NCI-H2107 treated with DMSO at 0.1 percent for 48 hours (cell line): ENCODE measurements around the gene PARN.
A peak's percentile ranks its signal among the peaks of the same experiment; 100 is the strongest.
"Not testable (repeated sequence)": the region's sequence is repeated elsewhere in the genome, so short reads cannot be mapped to it uniquely, and the experiment has no call there.

Experiments
- DNase-seq: peaks from one replicate; lab custom pipeline; 2025; ENCODE audit not compliant: unreplicated experiment; lab: John Stamatoyannopoulos, UW

The PARN gene, protein sequence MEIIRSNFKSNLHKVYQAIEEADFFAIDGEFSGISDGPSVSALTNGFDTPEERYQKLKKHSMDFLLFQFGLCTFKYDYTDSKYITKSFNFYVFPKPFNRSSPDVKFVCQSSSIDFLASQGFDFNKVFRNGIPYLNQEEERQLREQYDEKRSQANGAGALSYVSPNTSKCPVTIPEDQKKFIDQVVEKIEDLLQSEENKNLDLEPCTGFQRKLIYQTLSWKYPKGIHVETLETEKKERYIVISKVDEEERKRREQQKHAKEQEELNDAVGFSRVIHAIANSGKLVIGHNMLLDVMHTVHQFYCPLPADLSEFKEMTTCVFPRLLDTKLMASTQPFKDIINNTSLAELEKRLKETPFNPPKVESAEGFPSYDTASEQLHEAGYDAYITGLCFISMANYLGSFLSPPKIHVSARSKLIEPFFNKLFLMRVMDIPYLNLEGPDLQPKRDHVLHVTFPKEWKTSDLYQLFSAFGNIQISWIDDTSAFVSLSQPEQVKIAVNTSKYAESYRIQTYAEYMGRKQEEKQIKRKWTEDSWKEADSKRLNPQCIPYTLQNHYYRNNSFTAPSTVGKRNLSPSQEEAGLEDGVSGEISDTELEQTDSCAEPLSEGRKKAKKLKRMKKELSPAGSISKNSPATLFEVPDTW

DNA sequence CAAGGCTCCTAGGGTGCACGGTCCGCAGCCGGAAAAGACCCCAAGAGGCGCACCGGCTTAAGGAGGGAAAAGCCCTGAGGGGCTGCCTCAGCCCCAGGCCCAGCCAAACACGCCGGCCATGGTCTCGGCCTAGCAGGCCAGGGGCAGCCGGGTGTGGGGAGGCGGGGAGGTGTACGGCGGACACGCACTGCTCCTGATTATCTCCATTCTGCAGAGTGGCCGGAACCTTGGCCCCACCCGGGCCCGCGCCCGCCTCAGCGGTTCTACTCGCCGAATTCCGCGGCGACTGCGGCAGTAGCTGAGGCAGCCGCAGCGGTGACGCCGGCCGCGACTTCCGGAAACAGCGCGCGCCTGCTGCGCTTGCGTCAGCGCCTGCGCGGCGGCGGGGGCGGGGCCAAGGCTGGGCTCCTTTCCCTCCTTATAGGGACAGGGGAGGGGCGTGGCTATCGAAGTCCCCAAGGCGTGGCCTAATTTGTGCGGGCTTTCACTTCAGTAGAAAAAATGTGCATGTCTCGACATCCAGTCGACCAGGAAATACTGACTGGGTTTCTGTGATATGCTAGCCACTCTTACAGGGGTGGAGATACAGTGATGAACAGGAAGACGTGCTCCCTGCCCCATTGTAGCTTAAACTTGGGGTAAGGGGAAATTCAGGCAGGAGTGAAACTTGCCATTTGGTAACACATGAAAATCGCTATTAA is at the start of gene PARN:
Gene PARN, minus strand, starts transcription at position 342 of the 701 bp plus-strand sequence. Its CDS starts 135 bp downstream, at position 207.
- DNase-seq: peak; percentile 90

DNA sequence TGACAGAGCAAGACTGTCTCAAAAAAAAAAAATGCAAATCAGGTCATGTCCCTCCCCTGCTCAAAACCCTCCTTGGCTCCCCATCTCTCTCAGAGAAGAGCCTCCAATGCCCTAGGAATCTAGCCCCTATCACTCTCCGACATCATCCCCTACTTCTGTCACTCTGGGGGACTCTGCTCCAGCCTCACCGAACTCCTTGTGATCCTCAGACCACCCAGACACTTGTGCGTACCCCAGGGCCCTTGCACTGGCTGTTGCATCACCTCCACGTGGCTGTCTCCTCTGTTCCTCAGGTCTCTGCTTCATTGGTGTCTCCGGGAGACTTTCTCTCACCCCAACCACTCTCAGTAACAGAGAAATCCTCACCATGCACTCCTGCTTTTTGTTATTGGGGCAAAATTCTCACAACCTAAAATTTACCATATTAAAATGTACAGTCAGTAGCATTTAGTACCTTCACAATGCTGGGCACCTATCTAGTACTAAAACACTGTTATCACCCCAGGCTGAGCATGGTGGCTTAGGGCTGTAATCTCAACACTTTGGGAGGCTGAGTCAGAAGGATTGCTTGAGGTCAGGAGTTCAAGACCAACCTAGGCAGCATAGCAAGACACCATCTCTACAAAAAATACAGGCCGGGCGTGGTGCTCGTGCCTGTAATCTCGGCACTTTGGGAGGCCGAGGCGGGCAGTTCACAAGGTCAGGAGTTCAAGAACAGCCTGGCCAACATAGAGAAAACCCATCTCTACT is 48.9 kb upstream of the PARN start:
- no peak for DNase-seq

DNA sequence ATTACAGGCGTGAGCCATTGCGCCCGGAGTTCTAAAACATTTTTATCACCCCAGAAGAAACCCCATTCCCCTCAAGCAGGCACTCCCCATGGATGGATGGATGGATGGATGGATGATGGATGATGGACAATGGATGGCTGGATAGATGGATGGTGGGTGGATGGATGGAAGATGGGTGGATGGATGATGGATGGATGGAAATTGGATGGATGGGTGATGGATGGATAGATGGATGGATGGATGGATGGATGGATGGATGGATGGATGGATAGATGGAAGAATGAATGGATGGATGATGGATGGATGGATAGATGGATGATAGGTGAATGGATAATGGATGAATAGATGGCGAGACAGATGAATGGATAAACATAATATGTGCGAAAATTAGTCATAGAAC is 47.6 kb upstream of the PARN start:
- no peak for DNase-seq

GRCh38 chr16:14676633-14677032 is 46.6 kb upstream of the PARN start:
- DNase-seq: no peak

DNA sequence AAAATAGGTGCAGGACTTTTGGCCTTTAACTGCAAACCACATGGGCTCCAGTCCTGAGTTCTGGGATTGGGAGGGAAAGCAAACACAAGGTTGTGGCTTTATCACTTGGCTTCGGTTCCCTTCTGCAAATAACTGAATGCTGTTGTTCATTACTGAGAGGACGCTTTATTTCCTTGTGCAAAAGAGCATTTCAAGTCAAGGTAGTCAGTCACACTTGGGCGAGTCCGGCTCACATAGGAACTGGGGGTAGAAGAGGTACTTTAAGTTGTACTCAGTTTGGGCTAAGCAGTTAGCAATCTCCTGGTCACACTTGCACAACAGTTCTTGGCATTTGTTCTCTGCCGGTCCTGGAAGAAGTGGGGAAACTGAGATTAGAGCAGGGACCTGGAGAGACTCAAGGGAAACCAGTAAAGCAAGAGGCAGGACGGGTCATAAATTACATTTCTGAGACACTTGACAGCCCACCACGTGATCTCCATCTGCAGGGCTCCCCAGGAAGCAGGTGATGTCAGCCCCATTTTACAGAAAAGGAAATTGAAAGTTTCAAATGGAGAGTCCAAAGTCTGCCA is 42.4 kb upstream of the PARN start:
- DNase-seq: no peak

DNA sequence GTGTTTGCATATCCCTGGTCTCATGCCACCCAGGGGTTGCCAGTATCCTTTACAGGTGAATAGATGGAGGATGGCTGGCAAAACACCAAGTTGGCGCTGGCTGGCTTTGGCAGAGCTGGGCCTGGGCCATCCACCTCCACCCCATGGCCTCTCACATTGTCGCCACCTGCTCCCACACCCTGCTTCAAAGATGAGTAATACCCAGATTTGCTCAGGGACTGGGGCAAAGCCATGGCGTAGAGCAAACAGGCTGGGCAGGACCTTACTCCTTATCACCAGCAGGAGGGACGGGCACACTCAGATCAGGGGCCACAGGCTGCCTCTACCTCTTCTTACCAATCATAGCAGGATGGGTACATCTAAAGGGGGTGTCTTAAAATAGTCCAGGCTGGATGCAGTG is 39.7 kb upstream of the PARN start:
- DNase-seq: no peak

DNA sequence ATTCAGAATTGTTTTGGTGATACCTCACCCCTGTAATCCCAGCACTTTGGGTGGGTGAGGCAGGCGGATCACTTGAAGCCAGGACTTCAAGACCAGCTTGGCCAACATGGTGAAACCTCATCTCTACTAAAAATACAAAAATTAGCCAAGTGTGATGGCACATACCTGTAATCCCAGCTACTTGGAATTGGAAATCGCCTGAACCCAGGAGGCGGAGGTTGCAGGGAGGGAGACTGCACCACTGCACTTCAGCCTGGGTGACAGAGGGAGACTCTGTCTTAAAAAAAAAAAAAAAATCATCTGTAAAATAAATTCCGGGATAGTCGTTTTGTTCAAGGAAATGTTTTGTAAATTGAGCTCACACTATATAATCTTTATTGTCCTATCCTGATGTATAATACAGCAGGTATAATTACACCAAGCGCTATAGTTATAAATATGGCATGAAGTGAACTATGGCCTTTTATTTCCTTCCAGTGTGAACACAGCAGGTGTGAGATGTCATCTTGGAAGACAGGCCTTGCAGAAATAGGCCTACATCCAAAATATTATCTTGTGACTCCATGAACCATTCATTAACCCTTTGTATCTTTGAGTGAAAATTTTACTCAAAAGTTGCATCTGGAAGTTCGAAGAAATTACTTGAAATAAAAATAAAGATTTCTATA is 38.6 kb upstream of the PARN start:
- no peak for DNase-seq

- DNase-seq: no peak
These were observed 37.5 kb upstream of the PARN start for GRCh38 chr16:14667347-14668266.

DNA sequence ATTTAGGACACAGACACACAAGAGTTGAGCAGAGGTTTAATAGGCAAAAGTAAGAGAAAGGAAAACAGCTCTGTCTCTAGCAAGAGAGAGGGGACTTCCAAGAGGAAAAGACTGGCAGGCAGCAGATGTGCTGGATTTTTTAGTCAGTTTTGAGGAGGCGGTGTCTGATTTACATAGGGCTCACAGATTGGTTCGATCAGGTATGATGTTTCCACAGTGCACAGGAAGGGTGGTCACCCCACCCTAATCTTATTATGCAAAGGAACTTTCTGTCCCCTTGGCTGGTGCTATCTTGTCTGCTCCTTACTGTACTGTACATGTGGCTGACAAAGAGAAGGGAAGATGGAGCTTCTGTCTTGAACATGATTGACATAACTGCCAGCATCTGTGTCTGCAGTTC is 28.0 kb upstream of the PARN start:
- no peak for DNase-seq

GRCh38 chr16:14652726-14653125 is 22.7 kb upstream of the PARN start:
- DNase-seq: no peak

DNA sequence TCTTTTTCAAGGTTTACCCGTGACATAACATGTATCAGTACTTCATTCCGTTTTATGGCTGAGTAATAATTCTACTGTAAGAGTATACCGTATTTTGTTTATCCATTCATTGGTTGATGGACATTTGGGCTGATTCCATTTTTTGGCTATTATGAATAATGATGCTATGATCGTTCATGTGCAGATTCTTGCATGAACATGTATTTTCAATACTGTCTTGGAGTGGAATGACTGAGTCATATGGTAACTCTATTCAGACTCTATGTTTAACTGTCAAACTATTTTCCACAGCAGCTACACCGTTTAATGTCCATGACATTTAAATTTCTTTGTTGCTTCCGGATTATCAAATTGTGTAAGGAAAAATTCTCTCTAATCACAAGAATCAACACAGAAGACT is 20.6 kb upstream of the PARN start:
- no peak for DNase-seq

GRCh38 chr16:14649816-14650215 is 19.8 kb upstream of the PARN start:
- DNase-seq: no peak

DNA sequence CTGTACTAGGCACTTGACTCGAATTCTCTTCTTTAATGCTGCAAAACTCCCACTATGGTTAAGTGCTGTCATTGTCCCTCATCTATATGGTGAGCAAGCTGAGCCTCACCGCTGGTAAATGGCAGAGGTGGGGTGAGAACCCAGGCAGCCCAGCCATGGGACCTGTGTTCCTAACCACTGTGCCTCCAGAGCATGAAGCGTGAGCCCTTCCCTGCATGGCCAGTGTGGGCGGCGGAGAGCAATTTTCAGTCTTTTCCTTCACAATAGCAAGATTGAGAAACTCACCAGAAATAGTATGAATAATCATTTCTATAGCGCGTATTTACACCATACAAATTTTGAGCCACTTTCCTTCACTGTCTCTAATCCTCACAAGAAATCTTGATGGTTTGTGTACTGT is 11.9 kb upstream of the PARN start:
- no peak for DNase-seq

DNA sequence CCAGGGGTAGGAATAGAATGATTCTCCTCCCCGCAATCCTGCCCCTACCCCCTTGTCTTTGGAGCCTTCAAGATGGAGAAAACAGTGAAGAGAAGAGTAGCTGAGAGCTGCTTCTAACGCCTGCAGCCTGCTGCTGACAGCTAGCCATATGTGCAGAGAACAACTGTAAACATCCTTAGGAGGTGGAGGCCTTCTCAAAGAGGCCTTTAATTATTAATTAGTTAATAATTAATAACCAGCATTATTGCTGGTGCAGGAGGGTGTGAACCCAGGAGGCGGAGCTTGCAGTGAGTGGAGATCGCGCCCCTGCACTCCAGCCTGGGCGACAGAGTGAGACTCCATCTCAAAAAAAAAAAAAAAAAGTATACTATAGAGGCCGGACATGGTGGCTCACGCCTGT is 11.1 kb upstream of the PARN start:
- DNase-seq: no peak

- DNase-seq: no peak
These were observed 10.5 kb upstream of the PARN start for GRCh38 chr16:14640538-14640937.

- DNase-seq: not testable (repeated sequence)
These were observed 6.8 kb upstream of the PARN start for GRCh38 chr16:14636951-14637240.

- not testable (repeated sequence) for DNase-seq
These were observed 6.3 kb upstream of the PARN start for GRCh38 chr16:14636179-14636950.

GRCh38 chr16:14635395-14636165 is 5.5 kb upstream of the PARN start:
- no peak for DNase-seq
